Body of pancreas (tissue), 4 donors: Measurements from ENCODE around the gene RTL10. TPM values are rescaled to one million over a fixed set of nuclear protein-coding genes. Genes with fewer than 3 reads are reported as not detected.

Source experiments
- ATAC-seq: fragments of 150-250 bp; one replicate; pipeline ENCODE4 v1.9.1; 2016
- DNase-seq, 4 donors: peaks; one replicate each; pipeline ENCODE4 v3.0.0-alpha.2; 2019
- H3K27ac ChIP-seq, 4 donors: fragments of 200-600 bp; sonication (generic); 1 replicate in 3 of 4; 2 replicates in 1 of 4; pipeline versions ENCODE4 v1.5.1 to v1.6.1; 2016 to 2019; ENCODE audit warnings: mild to moderate bottlenecking in 1 of 4, mixed read lengths in 1 of 4, moderate library complexity in 1 of 4
- H3K27me3 ChIP-seq, 2 donors: fragments of 200-600 bp; sonication (generic); one replicate each; pipeline ENCODE4 v1.6.0; 2016; ENCODE audit warnings: mild to moderate bottlenecking in 1 of 2
- H3K36me3 ChIP-seq, 2 donors: fragments of 200-600 bp; sonication (generic); replicated peaks in 1 of 2; 2 replicates each; pipeline ENCODE4 v1.5.1; 2016; ENCODE audit warnings: low read depth in 2 of 2; ENCODE audit not compliant: insufficient read depth in 1 of 2
- H3K4me1 ChIP-seq: fragments of 200-600 bp; sonication (generic); one replicate; pipeline ENCODE4 v1.6.0; 2016
- H3K4me3 ChIP-seq, 2 donors: fragments of 200-600 bp; sonication (generic); 1 replicate in 1 of 2; 2 replicates in 1 of 2; pipeline ENCODE4 v1.5.1; 2016 to 2019
- H3K9me3 ChIP-seq, 3 donors: fragments of 200-600 bp; sonication (generic); 1 replicate in 2 of 3; 2 replicates in 1 of 3; pipeline ENCODE4 v1.5.1; 2016
- CTCF ChIP-seq, 7 experiments: fragments of 450-650 bp in 4 of 7; fragments of 200-600 bp in 3 of 7; sonication (generic) in 3 of 7; IDR thresholded peaks; one replicate each; pipeline ENCODE4 v1.5.1; 2016 to 2019; ENCODE audit warnings: antibody characterized with exemption in 7 of 7
- POLR2A ChIP-seq, 3 donors: fragments of 450-650 bp; IDR thresholded peaks; one replicate each; pipeline ENCODE4 v1.6.1; 2016; ENCODE audit warnings: antibody characterized with exemption in 3 of 3, mild to moderate bottlenecking in 2 of 3
- WGBS, 2 donors: methylation state at CpG; one replicate each; pipeline ENCODE4 v1.1.5; 2017; 5-methylcytosine and 5-hydroxymethylcytosine counted together
- intact Hi-C: fragments of 100-400 bp; cut with DNase I; formaldehyde crosslinking; loops from one replicate; pipeline ENCODE4 v1.15.1; 2023
- total RNA-seq, 2 donors: library from RNA; depleted of rRNA; stranded (reverse); fragments of >200 nt; gene quantifications; one replicate each; pipeline ENCODE4 v1.1.0, GENCODE V29; 2016

Gene RTL10
- total RNA-seq, 2 donors from 2014 or later, result 10.2 to 14.8 TPM

GRCh38 chr22:19822301-19823117 is 32.2 kb downstream of the RTL10 start:
- Histone ChIP-seq H3K27me3 (no peaks in the 10 kb centered on the region), H3K27ac (no peak overlapping the region), H3K4me3 (no peak overlapping the region), H3K4me1 (no peaks in the 10 kb centered on the region), H3K36me3 (no peaks in the 10 kb centered on the region), H3K9me3 (no peaks in the 10 kb centered on the region)
- no peak for ATAC-seq
- peak in 2 of 4 donors; percentile 6 to 7 for DNase-seq
- TF ChIP-seq POLR2A (IDR thresholded peaks at IDR 0.05), result no peak
- intact Hi-C loops, result no loop called here
- 86% methylated on average over 7 to 14 of the region's 18 CpGs for WGBS, 2 donors

GRCh38 chr22:19821523-19822300 is 33.0 kb downstream of the RTL10 start:
- ATAC-seq (no peak), DNase-seq (peak in 2 of 4 donors; percentile 7 to 10)
- no peaks in the 10 kb centered on the region for H3K27me3 ChIP-seq
- TF ChIP-seq POLR2A (IDR thresholded peaks at IDR 0.05) (no peak), CTCF (IDR thresholded peaks at IDR 0.05) (no peak)
- H3K4me1 ChIP-seq, result no peaks in the 10 kb centered on the region
- intact Hi-C loops, result no loop called here
- H3K36me3 ChIP-seq, result no peaks in the 10 kb centered on the region
- no peak overlapping the region for H3K4me3 ChIP-seq
- no peaks in the 10 kb centered on the region for H3K9me3 ChIP-seq
- H3K27ac ChIP-seq, result no peak overlapping the region
- 84 to 90% methylated on average over 9 to 18 of the region's 20 CpGs for WGBS, 2 donors

GRCh38 chr22:19820880-19821522 is 33.7 kb downstream of the RTL10 start:
- WGBS, 2 donors, result 88 to 94% methylated on average over 15 to 18 of the region's 18 CpGs

GRCh38 chr22:19819911-19820879 is 34.5 kb downstream of the RTL10 start:
- no peaks in the 10 kb centered on the region for H3K36me3 ChIP-seq
- TF ChIP-seq CTCF (IDR thresholded peaks at IDR 0.05) (no peak), POLR2A (IDR thresholded peaks at IDR 0.05) (no peak)
- no peak overlapping the region for H3K4me3 ChIP-seq
- peak in 2 of 4 donors; percentile 6 to 8 for DNase-seq
- H3K27ac ChIP-seq, result no peak overlapping the region
- no peaks in the 10 kb centered on the region for H3K4me1 ChIP-seq
- ATAC-seq, result no peak
- 91 to 94% methylated on average over 10 to 18 of the region's 21 CpGs for WGBS, 2 donors
- intact Hi-C loops, result no loop called here
- H3K9me3 ChIP-seq, result no peaks in the 10 kb centered on the region
- H3K27me3 ChIP-seq, result no peaks in the 10 kb centered on the region

More at GRCh38 chr22:19820880-19821522, 33.7 kb downstream of the RTL10 start:
- no peak for TF ChIP-seq POLR2A (IDR thresholded peaks at IDR 0.05)
- no peak for TF ChIP-seq CTCF (IDR thresholded peaks at IDR 0.05)
- intact Hi-C loops, result no loop called here
- Histone ChIP-seq H3K27ac (no peak overlapping the region), H3K9me3 (no peaks in the 10 kb centered on the region), H3K27me3 (no peaks in the 10 kb centered on the region), H3K4me3 (no peak overlapping the region), H3K4me1 (no peaks in the 10 kb centered on the region), H3K36me3 (no peaks in the 10 kb centered on the region)
- ATAC-seq, result no peak
- peak in 2 of 4 donors; percentile 5 for DNase-seq
